SK-N-DZ (cell line): ENCODE data around the gene LRCH3.
"Not testable (repeated sequence)": the region's sequence is repeated elsewhere in the genome, so short reads cannot be mapped to it uniquely, and the experiment has no call there.

ENCODE experiments used
- DNase-seq: peaks from one replicate; pipeline ENCODE4 v3.0.0-alpha.2; 2015; ENCODE audit warnings: low spot score
- small RNA-seq, 2 experiments: library from RNA; depleted of rRNA; stranded (forward); fragments of <200 nt; gene quantifications; one replicate each; pipeline ENCODE3, GENCODE V24; 2014

The LRCH3 gene

GRCh38 chr3:197921429-197922275, 130.6 kb downstream of the LRCH3 start:
- DNase-seq = not testable (repeated sequence)

- DNase-seq = no peak
These were observed 135.4 kb downstream of the LRCH3 start for GRCh38 chr3:197926418-197926817.

- DNase-seq = not testable (repeated sequence)
These were observed 136.5 kb downstream of the LRCH3 start for GRCh38 chr3:197927578-197927977.

DNA sequence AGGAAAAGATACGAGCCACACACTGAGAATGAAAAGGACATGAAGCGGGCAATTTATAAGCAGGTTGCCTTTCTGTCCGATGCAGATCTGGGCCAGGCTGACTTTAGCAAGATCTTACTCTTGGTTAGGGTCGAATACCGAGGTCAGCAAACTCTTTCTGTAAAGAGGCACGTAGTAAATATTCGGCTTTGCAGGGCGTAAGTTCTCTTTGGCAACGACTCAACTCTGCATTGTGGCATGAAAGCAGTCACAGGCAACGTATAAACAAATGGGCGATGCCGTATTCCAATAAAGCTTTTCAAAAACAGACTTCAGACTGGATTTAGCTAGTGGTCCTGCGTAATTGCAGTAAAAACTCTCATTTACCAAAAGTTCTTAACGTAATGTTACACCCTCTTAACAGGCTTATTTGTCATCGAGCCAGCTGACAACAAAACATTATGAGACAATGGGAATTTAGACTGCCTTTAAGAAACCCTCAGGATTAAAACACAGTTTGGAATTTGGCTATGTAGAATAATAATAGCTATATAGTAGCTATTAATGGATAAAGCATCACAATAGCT, 145.8 kb downstream of the LRCH3 start:
- no peak for DNase-seq

Small RNA genes within 50 kb of the gene (small RNA-seq; reads per million reads assigned to genes)
- 0 reads per million in 2 experiments for gene RNU6-858P
